Putamen (tissue), 1 donor: Measurements from ENCODE around the gene TRPM3.

Experiments used
- DNase-seq: peaks from one replicate; pipeline ENCODE4 v3.0.0-alpha.2; 2016; ENCODE audit warnings: low spot score

TRPM3 gene

DNA sequence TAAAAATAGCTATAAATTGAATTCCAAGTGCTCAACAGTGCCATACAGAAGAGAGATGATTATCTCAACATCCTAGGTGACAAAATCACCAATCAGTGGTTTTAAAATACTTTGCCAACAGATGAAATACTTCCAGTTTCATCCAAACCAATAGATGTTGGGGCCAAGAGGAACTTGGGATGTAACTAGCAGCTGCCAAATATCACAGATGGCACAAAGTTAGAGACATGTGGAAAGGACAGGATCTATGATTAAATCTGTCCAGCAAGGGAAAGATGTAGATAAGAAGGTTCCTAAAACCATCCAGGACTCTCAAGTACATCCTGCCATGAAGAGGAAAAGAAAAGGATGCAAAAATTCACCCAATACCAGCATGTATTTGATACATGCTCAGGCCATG, 23.8 kb downstream of the TRPM3 start:
- no peak for DNase-seq

DNA sequence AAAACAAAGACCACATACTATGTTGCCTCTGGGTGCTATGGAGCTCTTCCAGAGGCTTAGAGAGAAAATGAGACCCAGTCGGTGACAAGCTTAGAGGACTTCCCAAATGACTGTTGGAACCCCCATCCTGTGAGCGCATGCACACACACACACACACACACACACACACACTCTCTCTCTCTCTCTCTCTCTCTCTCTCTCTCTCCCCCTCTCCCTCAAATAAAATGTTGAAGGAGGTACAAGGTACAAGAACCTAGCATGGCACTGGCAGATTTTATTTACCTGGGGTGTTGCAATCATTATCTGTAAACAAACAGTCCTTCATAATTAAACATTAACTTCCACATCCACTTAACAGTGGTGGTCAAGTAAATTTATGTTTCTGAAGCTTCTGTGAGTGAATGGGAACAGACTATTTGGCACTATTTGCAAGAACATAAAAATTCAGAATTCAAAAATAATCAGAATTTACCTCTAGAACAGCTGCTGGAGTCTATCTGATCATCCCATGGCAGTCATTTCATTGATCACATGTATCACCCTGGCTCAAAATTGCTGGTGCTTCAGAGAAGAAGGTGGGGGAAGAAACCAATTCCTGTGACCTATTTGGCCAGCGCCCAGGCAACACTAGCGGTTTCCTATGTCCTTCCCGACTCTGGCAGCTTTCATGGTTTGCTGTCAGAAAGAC, 24.9 kb downstream of the TRPM3 start:
- DNase-seq = no peak

DNA sequence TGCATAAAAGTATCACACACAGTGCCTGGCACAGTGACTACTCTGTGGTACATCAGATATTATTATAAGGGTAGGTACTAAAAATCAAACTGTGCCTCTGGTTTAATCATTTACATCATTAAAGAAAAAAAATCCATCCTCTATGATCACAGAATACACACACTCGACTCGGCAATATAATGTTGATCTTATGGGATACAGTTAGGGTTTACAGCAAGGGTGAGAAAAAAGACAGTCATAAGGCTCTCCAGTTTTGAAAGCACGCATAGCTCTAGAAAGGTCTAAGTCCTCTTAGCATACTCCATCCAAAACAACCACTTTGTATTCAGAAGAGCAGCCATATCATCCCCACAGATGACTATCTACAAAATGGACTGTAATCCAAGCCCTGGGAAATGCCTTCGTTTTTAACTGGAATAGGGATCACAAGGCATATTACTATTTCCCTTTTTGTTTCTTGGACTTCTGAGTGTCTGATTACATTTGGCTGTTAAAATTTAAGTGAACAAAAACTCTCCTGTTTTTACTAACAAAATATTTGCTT, 26.6 kb downstream of the TRPM3 start:
- DNase-seq = no peak

- DNase-seq = no peak
Measured at GRCh38 chr9:71090896-71091295, 30.5 kb downstream of the TRPM3 start.

GRCh38 chr9:71079451-71079850, 42.0 kb downstream of the TRPM3 start:
- DNase-seq = no peak

DNA sequence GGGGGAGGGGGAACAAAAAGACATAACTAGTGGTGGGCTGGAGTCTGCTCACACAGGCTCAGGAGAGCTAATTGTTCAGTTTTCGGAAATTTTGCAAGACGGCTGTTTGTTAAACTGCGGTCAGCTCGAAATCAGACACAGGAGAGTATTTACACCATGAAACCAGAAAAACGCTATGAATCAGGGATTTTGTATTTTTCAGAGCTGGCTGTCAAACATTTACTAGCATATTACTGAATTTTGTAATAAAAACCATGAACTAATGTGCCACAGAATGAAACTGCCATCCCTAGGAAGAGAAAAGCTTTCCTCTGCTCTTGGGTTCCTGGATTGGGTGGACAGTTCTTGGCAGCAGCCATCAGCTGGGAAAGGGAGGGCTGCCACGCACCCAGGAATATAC, 45.3 kb downstream of the TRPM3 start:
- no peak for DNase-seq

- no peak for DNase-seq
Measured at GRCh38 chr9:71073494-71073893, 47.9 kb downstream of the TRPM3 start.

DNA sequence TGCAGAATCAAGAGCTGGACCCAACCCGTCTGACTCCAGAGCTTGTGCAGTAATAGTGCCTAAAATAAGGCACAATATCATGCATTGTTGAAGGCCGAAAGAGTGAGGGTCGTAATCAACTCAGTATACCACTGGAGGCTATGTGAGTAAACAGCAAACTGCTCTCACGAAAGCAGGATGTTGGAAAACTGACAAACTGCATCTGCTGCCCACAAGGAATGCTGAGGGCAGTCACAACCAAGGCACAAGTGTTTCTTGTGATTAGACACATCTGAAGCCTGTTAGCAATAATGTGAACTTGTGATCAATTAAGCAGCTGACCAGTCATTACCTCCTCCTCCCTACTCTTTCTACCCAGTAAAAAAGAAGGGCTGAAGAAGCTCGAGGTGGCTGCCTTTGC, 48.8 kb downstream of the TRPM3 start:
- DNase-seq = no peak

GRCh38 chr9:71071633-71072032, 49.8 kb downstream of the TRPM3 start:
- DNase-seq = no peak

GRCh38 chr9:71058660-71059059, 62.8 kb downstream of the TRPM3 start:
- no peak for DNase-seq

- DNase-seq = no peak
Measured at GRCh38 chr9:71052287-71052686, 69.1 kb downstream of the TRPM3 start.

- DNase-seq = no peak
Measured at GRCh38 chr9:71048280-71048679, 73.1 kb downstream of the TRPM3 start.

GRCh38 chr9:71042448-71042990, 78.9 kb downstream of the TRPM3 start:
- DNase-seq = no peak

DNA sequence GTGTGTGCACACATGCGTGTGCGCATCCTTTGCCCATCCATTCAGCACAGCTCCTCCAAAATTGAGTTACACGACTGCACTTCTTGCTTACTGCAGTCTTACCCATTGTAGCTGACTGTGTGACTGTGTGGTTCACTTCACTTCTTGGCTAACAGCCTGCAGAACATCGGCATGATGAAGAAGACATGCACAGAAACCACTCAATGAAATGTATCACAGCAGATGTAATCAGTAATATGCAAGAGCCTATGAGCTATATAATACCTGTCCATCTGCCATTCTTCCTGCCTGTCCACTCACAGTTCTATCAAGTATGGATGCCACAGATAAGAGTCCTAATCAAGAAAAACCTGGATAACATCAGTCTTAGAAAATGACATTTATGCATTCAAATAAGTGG, 83.9 kb downstream of the TRPM3 start:
- DNase-seq = no peak

DNA sequence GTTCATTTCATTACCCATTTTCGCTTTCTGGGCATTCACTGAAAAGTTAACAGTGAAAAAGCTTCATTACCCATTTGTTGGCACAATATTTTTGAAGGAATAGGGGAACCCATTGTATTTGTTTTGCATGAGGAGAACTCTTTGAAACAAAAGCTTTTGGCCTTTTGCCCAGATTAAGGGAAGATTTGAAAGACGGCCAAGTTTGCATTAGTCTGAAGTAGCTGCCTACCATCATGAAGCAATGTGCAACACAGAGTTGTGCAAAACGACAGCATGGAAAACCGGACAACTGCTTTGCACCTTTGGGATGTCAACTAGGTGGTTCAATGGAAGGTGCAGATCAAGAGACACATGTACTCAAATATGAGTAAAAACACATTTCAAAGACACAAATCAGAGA, 84.9 kb downstream of the TRPM3 start:
- DNase-seq = peak; percentile 20

GRCh38 chr9:71032779-71033178, 88.6 kb downstream of the TRPM3 start:
- no peak for DNase-seq

GRCh38 chr9:71025728-71026127, 95.7 kb downstream of the TRPM3 start:
- no peak for DNase-seq

- DNase-seq = no peak
Measured at GRCh38 chr9:71025201-71025600, 96.2 kb downstream of the TRPM3 start.

GRCh38 chr9:71010258-71010657, 111.2 kb downstream of the TRPM3 start:
- no peak for DNase-seq

DNA sequence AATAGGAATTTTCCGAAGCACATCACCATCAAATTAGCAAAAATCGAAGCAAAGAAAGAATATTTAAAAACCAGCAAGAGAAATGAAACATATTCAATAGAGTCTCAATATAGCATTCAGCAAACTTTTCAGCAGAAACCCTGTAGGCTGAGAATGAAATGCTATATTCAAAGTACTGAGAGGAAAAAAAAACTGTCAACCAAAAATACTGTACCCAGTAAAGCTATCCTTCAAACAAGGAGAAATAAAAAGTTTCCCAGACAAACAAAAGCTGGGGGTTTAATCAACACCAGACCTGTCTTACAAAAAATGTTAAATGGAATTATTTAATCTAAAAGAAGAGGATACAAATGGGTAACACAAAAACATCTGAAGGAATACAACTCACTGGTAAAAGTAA, 116.0 kb downstream of the TRPM3 start:
- DNase-seq = no peak

DNA sequence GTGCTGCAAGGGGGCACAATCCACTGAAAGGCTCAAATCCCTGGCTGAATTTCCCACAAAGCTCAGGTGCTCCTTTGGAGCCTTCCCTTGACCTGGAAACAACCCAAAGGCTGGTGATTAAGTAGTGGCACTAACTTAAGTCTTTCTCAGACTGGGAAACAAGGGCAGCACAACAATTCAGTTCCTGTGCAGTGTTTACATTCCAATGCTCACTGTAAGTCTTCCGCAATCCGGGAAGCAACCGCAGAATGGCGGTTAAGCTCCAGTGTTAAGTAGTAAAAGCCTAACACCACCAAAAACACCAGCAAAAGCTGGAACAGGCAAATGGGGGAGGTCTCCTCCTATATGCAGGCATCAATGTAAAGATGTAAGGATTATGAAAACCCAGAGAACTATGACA, 117.2 kb downstream of the TRPM3 start:
- DNase-seq = no peak

DNA sequence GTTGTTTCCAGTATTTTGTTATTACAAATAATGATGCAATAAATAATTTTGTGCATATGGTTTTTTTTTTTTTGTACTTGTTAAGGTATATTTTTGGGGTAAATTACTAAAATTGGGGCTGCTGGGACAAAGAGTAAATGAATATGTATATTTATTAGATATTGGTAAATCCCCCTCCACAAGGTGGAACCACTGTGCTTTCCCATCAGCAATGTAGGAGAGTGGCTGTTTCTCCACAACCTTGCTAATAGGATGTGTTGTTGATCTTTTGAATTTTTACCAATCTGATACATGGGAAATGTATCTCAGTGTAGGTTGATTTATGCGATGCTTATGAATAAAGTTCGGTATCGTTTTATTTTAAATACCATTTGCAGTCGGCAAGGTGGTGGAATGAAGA, 118.1 kb downstream of the TRPM3 start:
- no peak for DNase-seq

DNA sequence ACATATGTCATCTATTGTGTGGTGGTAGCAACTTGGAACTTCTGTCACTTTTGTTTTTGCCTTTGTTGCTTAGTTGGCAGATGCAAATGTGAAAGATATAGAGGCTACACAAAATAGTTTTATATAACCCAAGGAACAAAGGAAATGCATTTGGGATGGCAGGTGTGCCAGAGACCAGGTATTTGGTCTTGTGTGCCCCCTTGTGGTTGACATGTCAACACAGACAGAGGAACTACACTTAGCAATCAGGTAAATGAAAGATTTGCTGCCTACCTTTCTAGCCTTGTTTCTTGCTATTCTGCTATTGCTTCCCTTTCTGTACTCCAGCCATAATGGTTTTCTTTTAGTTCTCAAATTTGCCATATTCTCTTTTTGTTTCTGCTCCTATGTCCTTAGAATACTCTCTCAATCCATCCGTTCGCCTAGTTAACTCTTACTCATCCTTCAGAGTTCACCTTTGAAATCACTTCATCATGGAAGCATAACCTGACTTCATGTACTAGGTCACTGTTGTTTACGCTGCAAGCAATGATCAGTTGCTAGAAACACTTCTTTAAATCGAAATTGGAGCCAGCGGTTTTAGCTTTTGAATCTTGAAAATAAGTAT, 119.5 kb downstream of the TRPM3 start:
- peak; percentile 4 for DNase-seq

- DNase-seq = no peak
Measured at GRCh38 chr9:70998962-70999361, 122.5 kb downstream of the TRPM3 start.
